ENCODE data around the gene IL19. TPM values are rescaled to one million over a fixed set of nuclear protein-coding genes. Genes with fewer than 3 reads are reported as not detected.
A peak's percentile ranks its signal among the peaks of the same experiment; 100 is the strongest.

The IL19 gene
- total RNA-seq, 1 experiment from 2014 or later = not detected

GRCh38 chr1:206725109-206725963, 45.2 kb upstream of the IL19 start:
- H3K79me2 ChIP-seq (ENCODE audit: insufficient read depth, low read length) = no peaks in the 10 kb centered on the region
- H4K8ac ChIP-seq (replicated peaks; ENCODE audit: insufficient read length, low read depth, low read length) = peak overlapping the region; percentile 11
- H3K79me1 ChIP-seq (ENCODE audit: insufficient read depth, low read depth, low read length, poor library complexity, severe bottlenecking) = no peaks in the 10 kb centered on the region
- no CpG with 5 or more reads among the region's 9 CpGs for WGBS (ENCODE audit: extremely low coverage, insufficient read length, low lambda C conversion rate)
- H3K27me3 Mint-ChIP-seq (ENCODE audit: low read depth) = no peaks in the 10 kb centered on the region; the same call in 1 of the 2 replicates
- H3K4me1 Mint-ChIP-seq = peaks cover 26 to 31% of the 10 kb centered on the region in 2 experiments
- no peak overlapping the region for H3K4me2 ChIP-seq (ENCODE audit: insufficient read depth, insufficient read length, low read length)
- no peak overlapping the region for H3K4ac ChIP-seq (ENCODE audit: low read depth, low read length)
- DNase-seq = peak; percentile 73
- TF ChIP-seq CTCF (conservative IDR thresholded peaks at IDR 0.05) = peak; percentile 74
- no peak overlapping the region for H2AK5ac ChIP-seq (ENCODE audit: insufficient read length, low read length)
- H2BK5ac ChIP-seq (ENCODE audit: insufficient read length, low read length) = no peak overlapping the region
- no peak overlapping the region for H3T11ph ChIP-seq (ENCODE audit: low read length)
- H3K9me3 Mint-ChIP-seq = no peaks in the 10 kb centered on the region
- H4K20me1 ChIP-seq (ENCODE audit: control insufficient read depth, insufficient read depth, insufficient read length) = no peaks in the 10 kb centered on the region
- H3K56ac ChIP-seq (ENCODE audit: insufficient read length, low read depth, low read length) = no peak overlapping the region
- no peak overlapping the region for H4K5ac ChIP-seq (ENCODE audit: insufficient read length, low read depth, low read length)
- no peak overlapping the region for H2AFZ ChIP-seq (ENCODE audit: low read length)
- no peaks in the 10 kb centered on the region for H3K23me2 ChIP-seq (ENCODE audit: insufficient read length, low read depth, low read length, poor library complexity, severe bottlenecking)
- H3K4me3 Mint-ChIP-seq = no peak overlapping the region
- H3K14ac ChIP-seq (ENCODE audit: insufficient read depth, low read length) = no peak overlapping the region
- H2BK15ac ChIP-seq (ENCODE audit: low read depth, low read length) = no peak overlapping the region
- no peaks in the 10 kb centered on the region for H3K27me3 ChIP-seq (ENCODE audit: insufficient read depth, low read length)
- no peak overlapping the region for H2BK20ac ChIP-seq (ENCODE audit: low read depth, low read length, poor library complexity, severe bottlenecking)
- no peak overlapping the region for H3K23ac ChIP-seq (ENCODE audit: insufficient read length, low read depth, low read length)
- no peak overlapping the region for H3K18ac ChIP-seq (ENCODE audit: insufficient read length, low read depth, low read length)
- H3K27ac ChIP-seq (ENCODE audit: insufficient read length, low read depth, low read length) = no peak overlapping the region
- H3K4me1 ChIP-seq (ENCODE audit: insufficient read depth, low read length) = peaks cover 2% of the 10 kb centered on the region; the same call in 1 of the 2 replicates
- H3K9ac ChIP-seq (ENCODE audit: extremely low read depth, insufficient read length, low read length) = no peak overlapping the region
- H3K27ac Mint-ChIP-seq = peak overlapping the region in 1 of 3 experiments; percentile 28; a peak in 1 of 7 replicates
- no peak overlapping the region for H2BK12ac ChIP-seq (ENCODE audit: insufficient read length, low read depth, low read length)
- H4K91ac ChIP-seq (ENCODE audit: insufficient read length, low read depth, low read length) = no peak overlapping the region
- no peak overlapping the region for H2BK120ac ChIP-seq (ENCODE audit: low read depth, low read length, poor library complexity, severe bottlenecking)
- H3K9me3 ChIP-seq (ENCODE audit: control insufficient read depth, low read depth, low read length) = no peaks in the 10 kb centered on the region
- H3K36me3 Mint-ChIP-seq (ENCODE audit: insufficient read depth in 1 of 3, low read depth in 3 of 3) = peaks cover 0 to 15% (median 14%) of the 10 kb centered on the region in 3 experiments; a peak in 5 of 7 replicates

Data from H9 (cell line).